ENCODE data around the gene ARHGAP15. TPM values are rescaled to one million over a fixed set of nuclear protein-coding genes. Genes with fewer than 3 reads are reported as not detected.

Gene ARHGAP15
- polyA plus RNA-seq, 1 donor from 2014 or later, result 0.30 TPM

GRCh38 chr2:143384111-143384510 lies 254.9 kb downstream of the ARHGAP15 start:
- no peak overlapping the region for H2AFZ ChIP-seq (ENCODE audit: low read depth, low read length)
- H3K9me2 ChIP-seq (ENCODE audit: insufficient read depth, low read length), result no peaks in the 10 kb centered on the region
- no peak overlapping the region for H3K9ac ChIP-seq (ENCODE audit: low read length)
- H3K36me3 ChIP-seq (ENCODE audit: insufficient read depth, low read length), result no peaks in the 10 kb centered on the region
- no peaks in the 10 kb centered on the region for H3K79me2 ChIP-seq (replicated peaks; ENCODE audit: insufficient read depth, low read length)
- TF ChIP-seq EZH2 (IDR thresholded peaks at IDR 0.05; ENCODE audit: borderline replicate concordance, insufficient read depth, low read length, poor library complexity, severe bottlenecking), result no peak
- no peak for TF ChIP-seq CTCF (IDR thresholded peaks at IDR 0.05; ENCODE audit: poor library complexity, severe bottlenecking)
- TF ChIP-seq TAF1 (IDR thresholded peaks at IDR 0.05; ENCODE audit: low read depth), result no peak
- TF ChIP-seq, protein P1, sequence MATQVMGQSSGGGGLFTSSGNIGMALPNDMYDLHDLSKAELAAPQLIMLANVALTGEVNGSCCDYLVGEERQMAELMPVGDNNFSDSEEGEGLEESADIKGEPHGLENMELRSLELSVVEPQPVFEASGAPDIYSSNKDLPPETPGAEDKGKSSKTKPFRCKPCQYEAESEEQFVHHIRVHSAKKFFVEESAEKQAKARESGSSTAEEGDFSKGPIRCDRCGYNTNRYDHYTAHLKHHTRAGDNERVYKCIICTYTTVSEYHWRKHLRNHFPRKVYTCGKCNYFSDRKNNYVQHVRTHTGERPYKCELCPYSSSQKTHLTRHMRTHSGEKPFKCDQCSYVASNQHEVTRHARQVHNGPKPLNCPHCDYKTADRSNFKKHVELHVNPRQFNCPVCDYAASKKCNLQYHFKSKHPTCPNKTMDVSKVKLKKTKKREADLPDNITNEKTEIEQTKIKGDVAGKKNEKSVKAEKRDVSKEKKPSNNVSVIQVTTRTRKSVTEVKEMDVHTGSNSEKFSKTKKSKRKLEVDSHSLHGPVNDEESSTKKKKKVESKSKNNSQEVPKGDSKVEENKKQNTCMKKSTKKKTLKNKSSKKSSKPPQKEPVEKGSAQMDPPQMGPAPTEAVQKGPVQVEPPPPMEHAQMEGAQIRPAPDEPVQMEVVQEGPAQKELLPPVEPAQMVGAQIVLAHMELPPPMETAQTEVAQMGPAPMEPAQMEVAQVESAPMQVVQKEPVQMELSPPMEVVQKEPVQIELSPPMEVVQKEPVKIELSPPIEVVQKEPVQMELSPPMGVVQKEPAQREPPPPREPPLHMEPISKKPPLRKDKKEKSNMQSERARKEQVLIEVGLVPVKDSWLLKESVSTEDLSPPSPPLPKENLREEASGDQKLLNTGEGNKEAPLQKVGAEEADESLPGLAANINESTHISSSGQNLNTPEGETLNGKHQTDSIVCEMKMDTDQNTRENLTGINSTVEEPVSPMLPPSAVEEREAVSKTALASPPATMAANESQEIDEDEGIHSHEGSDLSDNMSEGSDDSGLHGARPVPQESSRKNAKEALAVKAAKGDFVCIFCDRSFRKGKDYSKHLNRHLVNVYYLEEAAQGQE (IDR thresholded peaks at IDR 0.05; ENCODE audit: borderline replicate concordance), result no peak
- no peak for TF ChIP-seq MXI1 (conservative IDR thresholded peaks at IDR 0.05; ENCODE audit: poor library complexity, severe bottlenecking)
- no peak for TF ChIP-seq RAD21 (conservative IDR thresholded peaks at IDR 0.05)
- TF ChIP-seq EP300 (conservative IDR thresholded peaks at IDR 0.05; ENCODE audit: poor library complexity, severe bottlenecking), result no peak
- no peak for TF ChIP-seq SMC3 (conservative IDR thresholded peaks at IDR 0.05; ENCODE audit: poor library complexity)
- TF ChIP-seq POLR2AphosphoS5 (IDR thresholded peaks at IDR 0.05), result no peak
- H3F3A ChIP-seq (ENCODE audit: insufficient read depth, low read length, poor library complexity, severe bottlenecking), result no peaks in the 10 kb centered on the region
- no peaks in the 10 kb centered on the region for H4K20me1 ChIP-seq (ENCODE audit: insufficient read depth)
- H3K27me3 ChIP-seq (ENCODE audit: insufficient read depth, low read depth, low read length), result no peaks in the 10 kb centered on the region
- H3K4me2 ChIP-seq (ENCODE audit: low read length), result no peak overlapping the region
- H3K4me3 ChIP-seq (ENCODE audit: low read length), result no peak overlapping the region
- H3K9me3 ChIP-seq (ENCODE audit: low read length), result no peaks in the 10 kb centered on the region
- no peak overlapping the region for H3K27ac ChIP-seq (ENCODE audit: low read length)

DNA sequence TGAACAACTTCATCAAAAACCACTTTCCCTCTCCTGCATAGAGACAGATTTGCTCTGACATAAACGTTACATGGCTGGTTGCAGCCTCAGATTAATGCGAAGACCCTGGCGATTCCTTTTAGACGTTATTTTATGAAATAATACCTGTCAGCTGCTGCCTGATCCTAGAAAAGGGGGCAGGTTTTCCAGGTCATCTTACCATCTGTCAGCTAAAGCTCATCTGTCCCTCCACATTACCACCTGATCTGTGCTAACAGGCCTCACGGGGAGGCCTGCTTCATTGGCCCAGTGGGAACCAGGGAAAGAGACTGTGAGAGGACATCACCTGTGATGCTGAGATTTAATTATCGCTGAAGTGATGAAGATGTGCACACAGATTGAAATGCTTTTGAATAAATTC lies 261.0 kb downstream of the ARHGAP15 start:
- no peaks in the 10 kb centered on the region for H4K20me1 ChIP-seq (ENCODE audit: insufficient read depth)
- no peaks in the 10 kb centered on the region for H3K79me2 ChIP-seq (replicated peaks; ENCODE audit: insufficient read depth, low read length)
- peak overlapping the region; percentile 43 for H3K4me3 ChIP-seq (ENCODE audit: low read length)
- no peaks in the 10 kb centered on the region for H3K27me3 ChIP-seq (ENCODE audit: insufficient read depth, low read depth, low read length)
- H3F3A ChIP-seq (ENCODE audit: insufficient read depth, low read length, poor library complexity, severe bottlenecking), result peaks cover 4% of the 10 kb centered on the region
- peak overlapping the region; percentile 34 for H3K4me2 ChIP-seq (ENCODE audit: low read length)
- no peak for TF ChIP-seq EZH2 (IDR thresholded peaks at IDR 0.05; ENCODE audit: borderline replicate concordance, insufficient read depth, low read length, poor library complexity, severe bottlenecking)
- TF ChIP-seq, protein P1 (IDR thresholded peaks at IDR 0.05; ENCODE audit: borderline replicate concordance), result peak; percentile 24
- TF ChIP-seq POLR2AphosphoS5 (IDR thresholded peaks at IDR 0.05), result peak; percentile 41
- TF ChIP-seq EP300 (conservative IDR thresholded peaks at IDR 0.05; ENCODE audit: poor library complexity, severe bottlenecking), result peak; percentile 75
- TF ChIP-seq MXI1 (conservative IDR thresholded peaks at IDR 0.05; ENCODE audit: poor library complexity, severe bottlenecking), result no peak
- peak overlapping the region; percentile 52 for H3K27ac ChIP-seq (ENCODE audit: low read length)
- H2AFZ ChIP-seq (ENCODE audit: low read depth, low read length), result peak overlapping the region; percentile 17
- H3K9ac ChIP-seq (ENCODE audit: low read length), result no peak overlapping the region
- H3K9me3 ChIP-seq (ENCODE audit: low read length), result no peaks in the 10 kb centered on the region
- H3K36me3 ChIP-seq (ENCODE audit: insufficient read depth, low read length), result no peaks in the 10 kb centered on the region
- no peaks in the 10 kb centered on the region for H3K9me2 ChIP-seq (ENCODE audit: insufficient read depth, low read length)
